NCI-H2029 treated with DMSO at 0.1 percent for 48 hours (cell line): ENCODE results near the gene AGRP.
A peak's percentile ranks its signal among the peaks of the same experiment; 100 is the strongest.
"Not testable (repeated sequence)": the region's sequence is repeated elsewhere in the genome, so short reads cannot be mapped to it uniquely, and the experiment has no call there.

ENCODE experiments used
- DNase-seq: peaks from one replicate; lab custom pipeline; 2025; lab: John Stamatoyannopoulos, UW

Gene AGRP

GRCh38 chr16:67483150-67483549, at the start of gene AGRP:
TSS of gene AGRP (minus strand) at chr16:67483547. CDS start at chr16:67483398, 149 bp downstream.
- no peak for DNase-seq

GRCh38 chr16:67531247-67531646, 47.9 kb upstream of the AGRP start:
- no peak for DNase-seq

GRCh38 chr16:67530013-67530939, 46.9 kb upstream of the AGRP start:
- no peak for DNase-seq

GRCh38 chr16:67529582-67530012, 46.2 kb upstream of the AGRP start:
- DNase-seq: no peak

GRCh38 chr16:67528870-67529581, 45.7 kb upstream of the AGRP start:
- DNase-seq: no peak

GRCh38 chr16:67528222-67528869, 45.0 kb upstream of the AGRP start, which contains the start of gene RIPOR1:
TSS of gene RIPOR1 (plus strand) at chr16:67528829. CDS start at chr16:67538447, 9,618 bp downstream.
- DNase-seq: no peak

- no peak for DNase-seq
Measured at GRCh38 chr16:67526149-67526791, 42.9 kb upstream of the AGRP start.

GRCh38 chr16:67525176-67525860, 42.0 kb upstream of the AGRP start:
- DNase-seq: no peak

GRCh38 chr16:67521095-67521804, 37.9 kb upstream of the AGRP start:
- peak; percentile 22 for DNase-seq

- no peak for DNase-seq
Measured at GRCh38 chr16:67519242-67519641, 35.9 kb upstream of the AGRP start.

GRCh38 chr16:67518676-67519075, 35.3 kb upstream of the AGRP start:
- DNase-seq: no peak

- no peak for DNase-seq
Measured at GRCh38 chr16:67517661-67518423, 34.5 kb upstream of the AGRP start.

- DNase-seq: no peak
Measured at GRCh38 chr16:67517155-67517445, 33.8 kb upstream of the AGRP start.

- no peak for DNase-seq
Measured at GRCh38 chr16:67516296-67517154, 33.2 kb upstream of the AGRP start.

- peak; percentile 24 for DNase-seq
Measured at GRCh38 chr16:67514382-67514828, 31.1 kb upstream of the AGRP start.

GRCh38 chr16:67513892-67514291, 30.5 kb upstream of the AGRP start:
- not testable (repeated sequence) for DNase-seq

GRCh38 chr16:67509016-67509415, 25.7 kb upstream of the AGRP start:
- DNase-seq: no peak

GRCh38 chr16:67506468-67506867, 23.1 kb upstream of the AGRP start:
- no peak for DNase-seq
